ENCODE results near the gene RFWD3.
A peak's percentile ranks its signal among the peaks of the same experiment; 100 is the strongest.

Gene RFWD3

DNA sequence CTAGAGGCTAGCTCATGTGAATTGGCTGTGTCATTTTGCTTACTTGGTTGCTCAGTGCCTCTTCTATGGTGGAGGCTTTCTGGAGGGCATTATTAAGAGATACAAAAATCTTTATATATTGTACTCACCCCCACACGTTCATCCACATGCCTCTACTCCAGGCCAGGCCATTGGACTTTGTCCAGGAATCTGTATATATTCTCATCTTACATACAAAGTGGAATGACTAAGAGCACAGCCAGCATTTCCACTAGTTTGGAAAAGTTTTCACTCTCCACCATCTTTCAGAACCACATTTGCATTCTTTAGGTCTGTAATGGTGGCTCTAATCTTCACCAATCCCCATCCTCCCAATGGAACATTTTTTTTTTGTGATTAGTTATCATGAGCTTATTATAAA lies 55.0 kb downstream of the RFWD3 start:
- DNase-seq = no peak

DNA sequence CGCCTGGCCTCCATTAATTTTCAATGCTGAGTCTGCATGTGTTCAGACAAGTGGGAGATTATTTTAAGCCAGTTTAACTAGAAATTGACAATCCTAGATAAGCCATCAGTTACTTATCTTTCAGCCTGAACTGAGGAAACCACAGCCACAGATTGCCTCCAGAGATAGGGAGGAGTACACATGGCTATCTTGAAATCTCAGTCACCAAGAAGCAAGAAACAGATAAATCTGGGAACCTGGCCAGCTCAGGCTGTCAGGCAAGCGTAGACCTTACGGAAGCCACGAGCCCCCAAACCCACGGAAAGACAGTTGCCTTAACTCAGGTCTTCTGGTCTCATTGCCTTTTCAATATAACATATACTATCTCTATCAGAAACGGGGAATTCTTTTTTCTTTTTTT lies 57.7 kb downstream of the RFWD3 start:
- peak; percentile 12 for DNase-seq

DNA sequence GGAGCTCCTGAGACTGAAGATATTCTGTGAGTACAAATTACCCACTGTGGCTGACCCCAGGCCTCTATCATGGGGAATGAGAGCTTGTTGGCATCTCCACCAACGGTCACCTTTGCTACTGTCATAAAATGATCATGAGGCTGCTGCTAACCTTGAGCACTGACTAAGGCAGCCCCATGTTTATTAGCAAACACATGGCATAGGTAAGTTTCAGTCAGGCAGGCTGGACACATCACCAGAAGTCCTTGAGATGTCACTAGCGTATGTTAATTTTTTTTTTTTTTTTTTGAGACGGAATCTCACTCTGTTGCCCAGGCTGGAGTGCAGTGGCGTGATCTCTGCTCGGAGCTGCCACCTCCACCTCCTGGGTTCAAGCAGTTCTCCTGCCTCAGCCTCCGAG lies 58.3 kb downstream of the RFWD3 start:
- no peak for DNase-seq

DNA sequence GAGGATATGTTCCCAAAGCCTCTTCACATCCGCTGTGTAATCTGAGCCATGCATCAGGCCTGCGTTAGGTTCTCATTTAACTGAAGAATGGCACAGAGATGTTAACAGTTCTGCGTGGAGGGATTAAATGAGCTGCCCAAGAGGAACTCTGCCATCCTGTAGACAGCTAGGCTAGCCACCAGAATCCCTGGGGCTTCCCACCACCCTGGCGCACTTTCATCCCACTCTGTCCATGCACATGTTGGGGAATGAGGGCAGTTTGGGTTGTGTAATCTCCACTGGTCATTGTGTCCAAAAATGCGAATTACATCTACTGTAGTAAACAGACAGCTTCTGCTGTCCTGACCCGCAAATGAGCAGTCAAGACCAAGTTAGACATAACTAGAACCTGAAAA lies 58.7 kb downstream of the RFWD3 start:
- DNase-seq = no peak

DNA sequence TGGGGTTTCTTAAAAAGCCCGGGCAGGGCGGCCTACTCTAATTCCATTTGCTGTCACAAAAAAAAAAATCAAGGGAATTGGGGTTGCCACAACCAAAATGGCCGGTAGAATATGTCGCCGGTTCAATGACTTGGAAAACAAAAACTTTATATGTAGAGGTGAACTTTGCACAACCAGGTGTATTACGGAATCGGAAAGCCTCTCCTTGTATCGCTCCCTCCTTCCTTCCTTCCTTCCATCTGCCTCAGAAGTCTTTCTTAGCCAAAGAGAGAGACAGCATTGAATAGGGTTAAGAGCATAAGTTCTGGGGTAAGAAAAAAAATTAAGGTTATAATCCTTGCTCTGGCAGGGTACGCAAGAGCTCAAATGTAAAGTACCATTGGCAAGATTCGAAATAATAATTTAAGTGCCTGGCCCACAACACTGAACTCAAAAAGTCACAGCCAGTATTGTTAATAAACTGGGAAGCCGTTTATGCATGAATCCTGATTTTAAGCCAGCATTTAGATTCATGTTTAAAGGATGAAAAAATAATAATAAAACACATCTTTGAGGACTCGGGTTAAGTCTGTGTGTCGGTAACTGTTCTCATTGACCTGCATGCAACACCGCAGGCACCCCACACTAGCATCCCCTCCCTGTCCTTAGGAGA lies 59.2 kb downstream of the RFWD3 start:
- no peak for DNase-seq

DNA sequence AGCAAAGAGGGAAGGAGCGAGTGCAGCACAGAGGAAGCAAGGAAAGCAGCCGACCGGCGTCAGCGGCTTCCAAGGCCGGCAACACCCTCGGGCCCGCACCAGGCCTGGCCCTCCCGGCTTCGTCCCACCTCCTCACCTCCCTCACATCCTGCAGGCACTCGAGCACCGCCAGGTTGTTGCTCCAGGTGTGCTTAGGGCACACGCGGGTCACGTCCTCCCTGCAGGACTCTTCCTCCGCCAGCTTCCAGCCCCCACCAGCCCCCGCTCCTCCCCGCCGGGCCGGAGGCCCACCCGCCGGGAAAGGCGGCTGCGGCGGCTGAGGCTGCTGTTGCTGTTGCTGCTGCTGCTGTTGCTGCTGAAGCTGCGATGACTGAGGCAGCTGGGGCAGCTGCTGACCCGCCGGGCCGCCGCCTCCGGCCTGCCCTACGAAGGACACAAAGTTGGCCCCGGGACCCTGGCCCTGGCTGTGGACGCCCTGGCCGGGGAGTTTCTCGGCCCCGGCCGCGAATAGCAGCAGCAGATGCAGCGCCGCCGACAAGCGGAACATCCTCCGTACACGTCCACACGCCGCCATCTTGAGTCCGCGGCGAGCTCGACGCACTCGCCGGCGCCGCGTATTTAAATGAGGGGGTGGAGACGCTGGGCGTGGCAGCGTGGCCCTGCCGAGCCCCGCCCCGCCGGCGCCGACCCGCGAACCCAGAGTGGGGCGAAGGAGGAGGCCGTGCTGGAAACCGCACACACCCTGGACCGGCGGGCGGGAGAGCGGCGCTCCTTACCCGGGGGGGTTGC lies 60.0 kb downstream of the RFWD3 start, which contains the start of gene GLG1:
Gene GLG1, minus strand, starts transcription at position 594 of the 789 bp plus-strand sequence. Its CDS starts 20 bp downstream, at position 574.
- peak; percentile 86 for DNase-seq

DNA sequence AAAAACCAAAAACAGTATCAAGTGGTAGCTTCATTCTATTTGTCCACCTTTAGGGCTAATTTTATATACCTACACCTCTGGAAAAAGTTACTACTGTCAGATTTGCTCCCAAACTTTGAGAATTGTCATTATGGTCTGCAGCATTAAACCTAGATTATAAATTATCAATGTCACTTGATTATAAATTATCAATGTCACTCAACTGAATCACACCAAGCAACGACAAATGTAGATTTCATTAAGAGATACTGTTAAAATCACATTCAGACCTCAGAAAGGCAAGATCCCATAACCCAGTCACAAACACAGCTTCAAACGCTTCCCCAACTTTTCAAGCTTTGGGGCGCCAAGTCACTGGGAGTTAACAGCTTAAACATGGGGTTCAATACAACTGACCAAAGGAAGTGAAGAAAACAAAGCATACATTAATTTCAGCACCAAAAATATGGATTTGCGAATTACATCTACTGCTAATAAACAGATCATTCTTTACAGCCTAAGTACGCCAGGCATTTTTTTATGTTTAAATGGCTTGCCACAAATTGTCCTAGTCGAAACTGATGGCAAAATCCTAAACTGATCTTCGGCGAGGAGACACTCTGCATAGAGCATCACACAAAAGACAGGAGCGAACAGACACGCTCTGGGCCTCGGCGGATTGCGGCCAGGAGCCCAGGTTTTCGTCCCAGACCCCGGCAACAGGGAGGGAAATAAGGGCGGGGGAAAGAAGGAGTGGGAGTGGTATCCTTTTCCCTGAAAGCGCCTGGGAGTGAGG lies 60.7 kb downstream of the RFWD3 start:
- no peak for DNase-seq

DNA sequence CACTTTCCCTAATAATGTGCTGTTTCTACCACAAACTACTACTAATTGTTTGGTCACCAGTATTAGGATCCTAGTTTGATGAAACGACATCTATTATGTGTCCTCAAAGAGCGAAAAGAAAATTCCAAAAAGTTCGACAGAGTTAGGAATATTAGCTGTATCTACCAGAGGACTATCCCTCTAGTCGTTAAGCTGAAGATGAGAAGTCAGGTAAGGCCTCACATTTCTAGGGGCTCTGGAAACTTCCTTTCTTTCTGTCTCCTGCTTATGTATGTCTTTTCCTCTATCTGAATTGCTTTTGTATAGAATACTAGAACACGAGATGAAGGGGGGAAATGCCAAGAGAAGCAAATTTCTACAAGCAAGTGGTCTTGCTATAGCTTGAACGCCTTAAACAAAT lies 61.3 kb downstream of the RFWD3 start:
- no peak for DNase-seq

DNA sequence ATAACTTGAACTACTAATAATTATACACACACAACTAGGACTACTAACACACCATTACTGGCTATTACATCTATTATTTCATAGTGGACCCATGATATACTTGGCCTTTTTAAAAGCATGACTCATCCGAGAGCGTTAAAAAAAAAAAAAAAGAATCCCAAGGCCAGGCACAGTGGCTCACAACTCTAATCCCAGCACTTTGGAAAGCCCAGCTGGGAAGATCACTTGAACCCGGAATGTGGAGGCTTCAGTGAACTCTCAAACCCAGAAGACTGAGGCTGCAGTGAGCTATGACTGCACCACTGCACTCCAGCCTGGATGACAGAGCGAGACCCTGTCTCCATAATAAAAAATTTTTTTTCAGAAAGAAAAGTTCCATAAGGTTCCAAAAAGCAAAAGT lies 62.8 kb downstream of the RFWD3 start:
- DNase-seq = no peak

DNA sequence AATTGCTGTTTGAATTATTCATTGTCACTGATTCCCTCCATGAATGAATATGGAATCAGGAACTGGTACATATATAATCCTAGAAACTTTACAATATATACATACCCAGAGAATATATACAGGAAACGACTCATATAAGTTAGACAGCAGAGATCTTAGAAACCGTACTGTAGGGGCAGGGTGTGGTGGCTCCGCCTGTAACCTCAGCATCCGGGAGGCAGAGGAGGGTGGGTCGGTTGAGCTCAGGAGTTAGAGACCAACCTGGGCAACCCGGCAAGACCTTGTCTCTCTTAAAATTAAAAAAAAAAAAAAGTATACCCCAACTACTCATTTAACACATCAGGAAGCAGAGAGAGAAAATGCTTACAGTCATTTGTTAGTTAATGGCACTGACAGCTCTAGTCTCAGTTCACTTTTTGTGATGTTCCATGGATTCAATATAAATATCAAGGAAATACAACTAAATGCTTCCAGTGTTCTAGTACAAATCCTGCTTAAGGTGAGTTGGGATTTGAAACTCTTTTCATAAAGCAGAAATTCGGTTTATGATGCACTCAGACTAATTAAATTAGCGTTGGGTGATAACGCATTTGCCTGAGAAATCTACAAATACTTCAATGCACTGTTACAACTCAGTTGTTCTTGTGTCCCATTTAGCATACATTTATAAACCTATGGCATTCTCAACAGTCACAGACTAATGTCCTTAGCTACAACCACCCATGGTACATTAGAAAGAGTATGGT lies 65.4 kb downstream of the RFWD3 start:
- DNase-seq = peak; percentile 69

DNA sequence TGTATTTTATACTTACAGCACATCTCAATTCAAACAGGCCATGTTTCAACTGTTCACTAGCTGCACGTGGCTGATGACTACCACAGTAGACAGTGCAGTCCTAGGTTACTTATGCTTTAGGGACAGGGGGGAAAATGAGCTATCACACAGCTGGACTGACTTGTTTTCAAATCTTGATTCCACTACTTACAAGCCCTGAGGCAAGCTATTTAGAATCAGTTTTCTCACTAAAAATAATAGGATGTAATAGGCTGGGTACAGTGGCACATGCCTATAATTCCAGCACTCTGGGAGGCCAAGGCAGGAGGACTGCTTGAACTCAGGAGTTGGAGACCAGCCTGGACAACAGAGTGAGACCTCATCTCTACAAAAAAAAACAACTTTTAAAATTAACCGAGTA lies 70.1 kb downstream of the RFWD3 start:
- DNase-seq = no peak

DNA sequence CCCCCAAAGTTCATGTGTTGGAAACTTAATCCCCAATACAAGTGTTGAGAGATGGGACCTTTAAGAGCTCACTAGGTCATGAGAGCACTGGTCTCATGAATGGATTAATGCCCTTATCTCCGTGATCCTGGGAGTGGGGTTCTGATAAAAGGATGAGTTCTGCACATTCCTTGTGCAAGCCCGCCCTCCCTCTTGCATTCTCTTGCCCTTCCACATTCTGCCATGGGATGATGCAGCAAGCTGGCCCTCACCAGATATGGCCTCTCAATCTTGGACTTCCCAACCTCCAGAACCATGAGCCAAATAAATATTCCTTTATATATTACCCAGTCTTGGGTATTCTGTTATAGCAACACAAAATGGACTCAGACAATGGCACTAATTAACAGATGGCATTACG lies 73.8 kb downstream of the RFWD3 start:
- DNase-seq = no peak

DNA sequence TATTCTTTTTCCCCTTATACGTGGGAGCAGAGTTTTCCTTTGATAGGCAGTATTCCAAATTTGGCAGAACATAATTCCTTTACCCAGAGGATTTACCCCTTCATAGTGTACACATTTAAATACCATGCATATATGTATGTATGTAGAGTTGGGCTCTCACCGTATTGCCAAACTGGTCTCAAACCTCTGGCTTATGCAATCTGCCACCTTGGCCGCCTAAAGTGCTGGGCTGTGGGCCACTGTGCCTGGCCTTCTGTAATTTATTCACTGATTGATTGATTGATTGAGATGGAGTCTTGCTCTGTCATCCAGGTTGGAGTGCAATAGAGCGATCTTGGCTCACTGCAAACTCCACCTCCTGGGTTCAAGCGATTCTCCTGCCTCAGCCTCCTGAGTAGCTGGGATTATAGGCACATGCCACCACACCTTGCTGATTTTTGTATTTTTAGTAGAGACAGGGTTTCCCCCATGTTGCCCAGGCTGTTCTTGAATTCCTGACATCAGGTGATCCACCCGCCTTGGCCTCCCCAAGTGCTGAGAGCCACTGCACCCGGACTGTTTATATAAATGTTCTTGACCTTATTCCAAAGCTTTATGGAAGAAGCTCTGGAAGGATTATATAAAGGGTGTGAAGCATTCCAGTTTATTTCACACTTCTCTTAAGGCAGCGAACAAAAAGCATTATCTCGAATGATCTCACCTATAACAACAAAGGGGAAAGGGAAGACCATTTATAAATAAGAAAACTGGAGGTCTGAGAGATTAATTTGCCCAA lies 74.6 kb downstream of the RFWD3 start:
- DNase-seq = no peak

DNA sequence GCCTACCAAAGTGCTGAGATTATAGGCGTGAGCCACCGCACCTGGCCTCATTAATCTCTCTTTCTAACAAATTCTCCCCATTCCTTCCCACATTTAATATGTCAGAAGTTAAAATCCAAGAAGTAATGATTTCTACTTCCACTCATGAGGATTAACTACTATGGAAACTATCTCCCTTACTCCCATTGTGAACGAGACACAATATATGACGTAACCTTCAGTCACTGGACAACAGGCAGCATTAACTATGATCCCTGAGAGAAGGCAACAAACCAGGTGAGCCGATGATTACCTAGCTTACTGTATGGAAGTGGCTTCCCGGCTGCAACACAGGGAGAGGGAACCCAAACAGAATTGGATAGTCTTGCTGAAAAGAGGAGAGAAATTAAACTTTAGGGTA lies 79.7 kb downstream of the RFWD3 start:
- DNase-seq = no peak

DNA sequence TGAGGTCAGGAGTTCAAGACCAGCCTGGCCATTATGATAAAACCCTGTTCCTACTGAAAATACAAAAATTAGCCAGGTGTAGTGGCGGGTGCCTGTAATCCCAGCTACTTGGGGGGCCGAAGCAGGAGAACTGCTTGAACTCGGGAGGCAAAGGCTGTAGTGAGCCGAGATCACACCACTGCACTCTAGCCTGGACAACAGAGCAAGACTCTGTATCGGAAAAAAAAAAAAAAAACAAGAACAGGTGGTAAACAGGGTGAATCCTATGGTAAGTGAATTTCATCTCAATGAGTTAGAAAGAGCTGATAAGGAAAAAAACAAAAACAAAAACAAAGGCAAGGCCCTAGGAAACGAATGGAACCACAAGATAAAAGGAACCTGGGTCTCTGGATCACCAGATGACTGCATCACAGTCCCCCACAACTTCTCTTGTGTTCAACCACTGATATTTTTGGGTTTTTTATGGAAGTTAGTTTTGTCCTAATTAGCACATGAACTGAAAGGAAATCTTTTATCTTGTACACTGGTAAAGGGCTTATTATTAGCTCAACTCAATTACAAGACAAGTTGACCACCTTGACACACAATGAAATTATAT lies 80.7 kb downstream of the RFWD3 start:
- no peak for DNase-seq

DNA sequence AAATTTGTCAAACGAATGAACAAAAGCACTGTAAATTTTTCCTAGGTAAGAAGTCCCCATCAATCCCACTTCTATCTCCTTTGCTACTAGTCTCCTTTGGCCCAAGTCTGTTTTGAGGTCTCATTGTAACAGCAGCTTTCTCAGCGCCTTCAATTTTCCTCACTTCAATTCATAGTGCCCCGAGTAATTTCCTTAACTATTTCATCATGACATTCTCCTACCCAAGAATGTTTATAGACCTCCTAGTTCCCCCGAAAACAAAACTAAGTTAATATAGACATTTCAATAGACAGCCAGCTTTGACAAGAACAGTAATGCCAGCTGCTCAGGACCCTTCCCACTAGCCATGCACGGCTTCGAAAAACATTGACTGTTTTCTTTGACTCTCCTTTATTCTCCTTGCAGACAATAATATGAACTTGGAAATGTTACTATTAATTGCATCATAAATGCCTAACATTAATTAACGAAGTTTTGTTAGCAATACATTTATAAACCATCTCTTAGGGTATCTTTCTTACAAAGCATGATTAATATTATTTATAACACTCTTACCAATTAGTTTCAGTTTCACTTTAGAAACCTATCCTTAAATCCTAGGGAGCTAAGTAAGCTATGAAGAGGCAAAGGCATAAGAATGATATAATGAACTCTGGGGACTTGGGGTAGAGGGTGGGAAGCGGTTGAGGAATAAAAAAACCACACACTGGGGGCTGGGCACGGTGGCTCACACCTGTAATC lies 82.6 kb downstream of the RFWD3 start:
- no peak for DNase-seq

DNA sequence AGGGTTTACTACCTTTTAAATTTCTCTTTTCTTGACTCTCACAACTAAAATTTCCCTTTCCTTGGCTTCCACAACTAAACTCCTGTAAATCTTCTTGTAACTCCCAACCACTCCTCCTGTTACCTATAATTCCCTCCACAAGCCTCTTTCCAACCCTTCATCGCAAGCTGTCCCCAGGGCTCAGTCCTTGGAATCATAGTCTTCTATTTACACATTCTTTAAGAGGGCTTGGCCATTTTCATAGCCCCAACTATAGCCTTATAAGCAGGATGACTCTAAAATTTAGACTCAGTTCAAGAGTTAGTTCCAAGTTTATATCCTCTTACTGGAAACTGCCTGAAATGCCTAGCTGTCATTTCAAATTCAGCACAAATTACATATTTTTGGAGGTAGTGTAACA lies 83.7 kb downstream of the RFWD3 start:
- no peak for DNase-seq

DNA sequence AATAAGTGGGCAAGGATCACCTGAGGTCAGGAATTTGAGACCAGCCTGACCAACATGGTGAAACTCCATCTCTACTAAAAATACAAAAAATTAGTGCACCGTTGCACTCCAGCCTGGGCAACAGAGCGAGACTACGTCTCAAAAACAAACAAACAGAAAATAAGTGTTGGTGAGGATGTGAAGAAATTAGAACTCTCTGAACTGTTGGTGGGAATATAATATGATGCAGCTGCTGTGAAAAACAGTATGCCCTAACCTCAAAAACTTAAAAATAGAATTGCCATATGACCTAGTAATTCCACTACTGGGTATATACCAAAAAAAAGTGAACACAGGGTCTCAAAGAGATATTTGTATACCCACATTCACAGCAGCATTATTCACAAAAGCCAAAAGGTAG lies 85.8 kb downstream of the RFWD3 start:
- no peak for DNase-seq

DNA sequence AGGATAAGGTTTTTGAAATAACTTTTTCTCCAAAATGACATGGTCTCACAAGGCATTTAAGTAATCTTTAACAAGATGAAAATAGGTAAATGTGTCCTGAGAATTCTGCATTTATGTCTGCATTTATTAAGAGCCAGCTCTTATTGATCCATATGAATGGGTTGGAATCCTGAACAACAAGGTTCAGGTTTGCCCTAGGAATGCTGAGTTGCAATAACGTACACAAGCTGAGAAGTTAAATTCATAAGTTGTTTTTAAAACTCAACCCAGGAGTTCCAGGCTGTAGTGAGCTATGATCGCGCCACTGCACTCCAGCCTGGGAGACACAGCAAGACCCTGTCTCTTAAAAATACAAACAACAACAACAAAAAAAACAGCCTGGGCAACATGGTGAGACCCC lies 87.8 kb downstream of the RFWD3 start:
- no peak for DNase-seq

DNA sequence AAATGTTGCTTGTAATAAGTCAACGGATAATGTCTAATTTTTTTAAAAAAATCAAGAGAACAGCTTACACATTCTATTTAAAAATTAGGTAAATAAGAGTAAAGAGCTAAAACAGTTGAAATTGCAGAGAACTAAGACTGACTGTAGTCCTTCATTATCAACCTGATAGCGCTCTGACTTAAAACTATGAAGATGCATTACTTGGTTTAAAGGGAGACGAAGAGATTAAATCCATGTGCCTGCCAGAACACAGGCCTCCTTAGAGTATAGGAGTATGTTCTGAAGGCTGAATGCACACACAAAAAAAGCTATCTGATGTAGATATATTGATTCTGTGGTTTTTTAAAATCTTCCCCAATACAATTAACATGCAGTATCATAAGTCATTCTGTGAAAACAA lies 88.2 kb downstream of the RFWD3 start:
- DNase-seq = no peak

DNA sequence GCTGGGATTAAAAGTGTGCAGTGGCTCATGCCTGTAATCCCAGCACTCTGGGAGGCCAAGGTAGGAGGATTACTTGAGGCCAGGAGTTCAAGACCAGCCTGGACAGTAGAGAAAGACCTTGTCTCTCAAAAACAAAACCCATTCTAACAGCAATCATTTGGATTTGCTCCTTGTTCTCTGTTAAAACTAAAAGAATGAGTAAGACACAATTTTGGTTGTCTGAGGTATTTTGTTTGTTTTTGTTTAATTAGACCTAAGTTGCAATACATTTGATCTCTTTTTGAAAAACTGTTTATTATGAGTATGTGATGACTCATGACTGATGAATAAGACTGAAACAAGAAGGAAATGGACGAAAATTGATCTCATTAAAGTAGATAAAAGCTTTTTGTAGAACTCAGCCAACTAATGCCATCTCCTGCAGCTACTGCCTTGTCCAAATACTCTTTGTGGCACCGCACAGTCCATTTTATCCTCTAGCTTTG lies 88.8 kb downstream of the RFWD3 start:
- DNase-seq = no peak
